Activated naive CD8-positive, alpha-beta T cell treated with anti-CD3 and anti-CD28 coated beads, Interleukin-2, amount 50 U/mL, for 16 hours (primary cell): ENCODE measurements around the gene CDK14.

Experiments used
- DNase-seq: peaks from one replicate; pipeline ENCODE4 v3.0.0-alpha.2; 2020; ENCODE audit warnings: low read depth, low spot score

The CDK14 gene

GRCh38 chr7:91249506-91250233, 653.5 kb downstream of the CDK14 start:
- DNase-seq, result no peak

GRCh38 chr7:91250706-91251105, 654.6 kb downstream of the CDK14 start:
- DNase-seq, result no peak

GRCh38 chr7:91251877-91252276, 655.8 kb downstream of the CDK14 start:
- DNase-seq, result no peak
